Stimulated activated CD4-positive, alpha-beta T cell treated with anti-CD3 and anti-CD28 coated beads, Interleukin-1b, Interleukin-23, amount 100 ng/mL, for 48 hours (primary cell): ENCODE measurements around the gene UGT1A7.
"Not testable (repeated sequence)": the region's sequence is repeated elsewhere in the genome, so short reads cannot be mapped to it uniquely, and the experiment has no call there.

Experiments used
- DNase-seq: peaks from one replicate; pipeline ENCODE4 v3.0.0-alpha.2; 2020

The UGT1A7 gene

GRCh38 chr2:233684640-233685039 is 2.9 kb downstream of the UGT1A7 start:
- no peak for DNase-seq

- DNase-seq, result no peak
Measured at GRCh38 chr2:233686928-233687327, 5.2 kb downstream of the UGT1A7 start.

GRCh38 chr2:233688341-233688740 is 6.6 kb downstream of the UGT1A7 start:
- DNase-seq, result no peak

- no peak for DNase-seq
Measured at GRCh38 chr2:233689031-233689430, 7.3 kb downstream of the UGT1A7 start.

- no peak for DNase-seq
Measured at GRCh38 chr2:233689501-233689900, 7.8 kb downstream of the UGT1A7 start.

- DNase-seq, result no peak
Measured at GRCh38 chr2:233690444-233690843, 8.7 kb downstream of the UGT1A7 start.

- DNase-seq, result no peak
Measured at GRCh38 chr2:233691443-233692433, 10.0 kb downstream of the UGT1A7 start.

- no peak for DNase-seq
Measured at GRCh38 chr2:233692648-233693047, 10.9 kb downstream of the UGT1A7 start, which contains the start of gene UGT1A6. Gene UGT1A6 (plus strand): TSS chr2:233692890. CDS start chr2:233693005, 115 bp downstream.

GRCh38 chr2:233693963-233694362 is 12.3 kb downstream of the UGT1A7 start:
- DNase-seq, result no peak

- DNase-seq, result no peak
Measured at GRCh38 chr2:233698740-233699139, 17.0 kb downstream of the UGT1A7 start.

- DNase-seq, result no peak
Measured at GRCh38 chr2:233699424-233700027, 17.8 kb downstream of the UGT1A7 start.

- DNase-seq, result no peak
Measured at GRCh38 chr2:233700028-233700635, 18.4 kb downstream of the UGT1A7 start.

- DNase-seq, result not testable (repeated sequence)
Measured at GRCh38 chr2:233700842-233701241, 19.1 kb downstream of the UGT1A7 start.

- DNase-seq, result no peak
Measured at GRCh38 chr2:233702238-233702637, 20.5 kb downstream of the UGT1A7 start.

GRCh38 chr2:233705911-233706506 is 24.3 kb downstream of the UGT1A7 start:
- DNase-seq, result no peak

- no peak for DNase-seq
Measured at GRCh38 chr2:233706720-233707119, 25.0 kb downstream of the UGT1A7 start.

- no peak for DNase-seq
Measured at GRCh38 chr2:233707940-233708644, 26.4 kb downstream of the UGT1A7 start.

GRCh38 chr2:233708942-233709341 is 27.2 kb downstream of the UGT1A7 start:
- DNase-seq, result no peak

GRCh38 chr2:233711312-233712008 is 29.8 kb downstream of the UGT1A7 start:
- DNase-seq, result peak; percentile 66

- no peak for DNase-seq
Measured at GRCh38 chr2:233712611-233713261, 31.0 kb downstream of the UGT1A7 start, which contains the start of gene UGT1A5. Gene UGT1A5 (plus strand): TSS chr2:233712907. CDS start chr2:233712992, 85 bp downstream.

GRCh38 chr2:233713262-233713615 is 31.5 kb downstream of the UGT1A7 start:
- DNase-seq, result no peak
